DND-41 (cell line): ENCODE results near the gene CALCB.

Experiments
- EZH2 ChIP-seq: IDR thresholded peaks from 3 replicates; pipeline ENCODE4 v1.6.1; 2012; ENCODE audit warnings: borderline replicate concordance, low read depth, mild to moderate bottlenecking, moderate library complexity, low read length, inconsistent platforms; ENCODE audit not compliant: severe bottlenecking
- TF ChIP-seq, protein P1 (sequence below): IDR thresholded peaks from 2 replicates; pipeline ENCODE4 v1.5.1; 2012; ENCODE audit warnings: borderline replicate concordance, low read length, moderate library complexity, mild to moderate bottlenecking; ENCODE audit not compliant: poor library complexity, severe bottlenecking; ENCODE audit errors: extremely low read depth

DNA sequence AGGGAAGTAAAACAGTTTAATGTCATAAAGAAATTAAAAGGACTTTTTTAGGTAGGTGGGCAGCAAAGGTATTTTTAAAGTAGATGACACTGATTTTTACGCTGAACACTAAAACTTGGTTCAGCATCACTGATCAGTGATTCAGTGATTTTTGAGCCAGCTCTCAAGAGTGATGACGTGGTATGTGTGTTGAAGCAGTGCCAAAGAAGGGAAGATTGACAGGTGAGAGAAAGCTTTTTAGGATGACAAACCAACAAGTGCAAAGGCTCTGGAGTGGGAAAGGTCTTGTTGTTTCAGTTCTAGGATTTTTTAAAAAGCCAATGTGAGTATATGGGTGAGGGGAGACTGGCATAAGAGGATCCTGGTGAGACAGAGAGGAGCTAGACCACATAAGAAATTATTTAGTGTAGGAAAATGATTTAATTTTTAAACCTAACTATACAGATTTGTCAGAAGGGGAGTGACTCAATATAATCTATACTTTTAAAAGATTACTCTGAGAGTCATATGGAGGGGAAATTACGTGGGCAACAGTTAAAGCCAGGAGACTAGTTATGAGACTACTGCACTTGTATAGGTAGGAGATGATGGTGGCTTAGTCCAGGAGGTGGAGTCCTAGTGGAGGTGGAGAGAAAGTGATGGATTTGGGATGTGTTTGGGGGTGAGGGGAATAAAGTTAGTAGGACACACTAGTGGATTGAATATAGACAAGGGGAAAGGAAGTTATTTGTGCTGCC lies 17.6 kb upstream of the CALCB start:
- TF ChIP-seq, protein P1, sequence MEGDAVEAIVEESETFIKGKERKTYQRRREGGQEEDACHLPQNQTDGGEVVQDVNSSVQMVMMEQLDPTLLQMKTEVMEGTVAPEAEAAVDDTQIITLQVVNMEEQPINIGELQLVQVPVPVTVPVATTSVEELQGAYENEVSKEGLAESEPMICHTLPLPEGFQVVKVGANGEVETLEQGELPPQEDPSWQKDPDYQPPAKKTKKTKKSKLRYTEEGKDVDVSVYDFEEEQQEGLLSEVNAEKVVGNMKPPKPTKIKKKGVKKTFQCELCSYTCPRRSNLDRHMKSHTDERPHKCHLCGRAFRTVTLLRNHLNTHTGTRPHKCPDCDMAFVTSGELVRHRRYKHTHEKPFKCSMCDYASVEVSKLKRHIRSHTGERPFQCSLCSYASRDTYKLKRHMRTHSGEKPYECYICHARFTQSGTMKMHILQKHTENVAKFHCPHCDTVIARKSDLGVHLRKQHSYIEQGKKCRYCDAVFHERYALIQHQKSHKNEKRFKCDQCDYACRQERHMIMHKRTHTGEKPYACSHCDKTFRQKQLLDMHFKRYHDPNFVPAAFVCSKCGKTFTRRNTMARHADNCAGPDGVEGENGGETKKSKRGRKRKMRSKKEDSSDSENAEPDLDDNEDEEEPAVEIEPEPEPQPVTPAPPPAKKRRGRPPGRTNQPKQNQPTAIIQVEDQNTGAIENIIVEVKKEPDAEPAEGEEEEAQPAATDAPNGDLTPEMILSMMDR: no peak
- TF ChIP-seq EZH2: no peak
